Thymus (tissue), 11 donors: ENCODE data around the gene CATSPER3. TPM values are rescaled to one million over a fixed set of nuclear protein-coding genes. Genes with fewer than 3 reads are reported as not detected.

Source experiments
- DNase-seq, 9 donors: peaks; one replicate each; pipeline ENCODE4 v3.0.0-alpha.2; 2013; ENCODE audit warnings: low spot score in 9 of 9, low read depth in 6 of 9, missing footprints in 1 of 9
- H3K27ac ChIP-seq, 2 donors: one replicate each; pipeline ENCODE4 v1.5.1; 2013; ENCODE audit warnings: control low read depth in 1 of 2, low read depth in 1 of 2, low read length in 1 of 2, mild to moderate bottlenecking in 1 of 2, moderate library complexity in 1 of 2
- H3K27me3 ChIP-seq, 2 donors: one replicate each; pipeline ENCODE4 v1.5.1; 2013; ENCODE audit warnings: low read length in 1 of 2; ENCODE audit not compliant: control insufficient read depth in 2 of 2, insufficient read depth in 1 of 2
- H3K36me3 ChIP-seq, 2 donors: one replicate each; pipeline ENCODE4 v1.5.1; 2013; ENCODE audit warnings: low read length in 1 of 2, mild to moderate bottlenecking in 1 of 2, moderate library complexity in 1 of 2; ENCODE audit not compliant: control insufficient read depth in 2 of 2, insufficient read depth in 2 of 2
- H3K4me1 ChIP-seq, 2 donors: one replicate each; pipeline ENCODE4 v1.5.1; 2013; ENCODE audit warnings: low read length in 2 of 2; ENCODE audit not compliant: control insufficient read depth in 2 of 2, insufficient read depth in 2 of 2
- H3K4me3 ChIP-seq, 2 donors: one replicate each; pipeline ENCODE4 v1.5.1; 2013; ENCODE audit warnings: low read length in 2 of 2, control low read depth in 1 of 2, mild to moderate bottlenecking in 1 of 2
- H3K9me3 ChIP-seq, 2 donors: one replicate each; pipeline ENCODE4 v1.5.1; 2013; ENCODE audit warnings: low read length in 1 of 2, mild to moderate bottlenecking in 1 of 2; ENCODE audit not compliant: control insufficient read depth in 2 of 2, insufficient read depth in 1 of 2
- WGBS: extraction: QIAGEN DNeasy Blood & Tissue Kit; methylation state at CpG from one replicate; pipeline ENCODE4 v1.1.7; 2013; 5-methylcytosine and 5-hydroxymethylcytosine counted together
- polyA plus RNA-seq: library from polyadenylated mRNA; stranded (reverse); fragments of 200-250 nt; gene quantifications from one replicate; pipeline ENCODE4 v1.2.3, GENCODE V29; 2013
- total RNA-seq: library from RNA; stranded (reverse); fragments of 120-200 nt; gene quantifications from one replicate; pipeline ENCODE4 v1.2.4, GENCODE V29; 2013
- donor health status: healthy.

The CATSPER3 gene
- total and polyA plus RNA-seq, 2 donors, result 0.19 to 1.3 TPM

DNA sequence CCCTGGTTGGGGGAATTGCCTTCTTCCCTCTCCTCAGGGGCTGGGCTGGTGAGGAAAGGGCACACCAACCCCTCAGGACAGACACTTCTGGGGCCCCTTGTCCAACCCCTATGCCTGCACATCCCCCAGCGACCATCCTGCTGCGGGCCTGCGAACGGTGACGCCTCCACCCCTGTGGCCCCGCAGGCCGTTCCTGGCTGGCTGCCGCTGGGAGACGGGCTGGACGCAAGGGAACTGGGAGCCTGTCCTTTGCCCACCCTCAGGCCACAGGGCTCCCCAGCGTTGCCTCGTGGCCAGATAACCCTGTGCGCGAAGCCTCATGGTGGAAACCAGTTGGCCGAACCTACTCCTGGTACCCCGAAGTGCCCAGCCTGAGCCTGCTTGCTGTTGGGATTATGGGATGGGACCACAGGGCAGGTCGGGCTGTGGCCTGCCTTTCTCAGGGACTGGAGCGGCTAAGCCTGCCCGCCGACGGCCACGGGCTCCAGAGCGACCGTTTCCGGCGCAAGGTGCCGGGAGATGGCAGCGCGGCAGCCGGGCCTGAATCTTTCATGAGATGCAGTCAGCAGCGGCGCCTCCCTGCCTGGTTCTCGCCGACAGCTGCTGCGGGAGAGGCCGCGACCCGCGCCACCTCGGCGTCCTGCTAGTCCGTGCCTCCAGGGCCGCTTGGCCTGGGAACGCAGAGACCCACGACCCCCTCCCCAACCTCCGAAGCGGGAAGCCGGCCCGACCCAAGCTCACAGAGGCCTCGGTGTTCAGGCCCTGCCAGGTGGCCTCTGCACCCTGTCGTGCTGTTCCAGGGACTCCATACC is 72.8 kb downstream of the CATSPER3 start:
- Histone ChIP-seq H3K9me3 (peaks cover 0 to 2% of the 10 kb centered on the region in 2 donors), H3K36me3 (no peaks in the 10 kb centered on the region), H3K27ac (no peak overlapping the region), H3K4me1 (peaks cover 0 to 4% of the 10 kb centered on the region in 2 donors), H3K4me3 (no peak overlapping the region), H3K27me3 (peaks cover 80 to 100% of the 10 kb centered on the region in 2 donors)
- WGBS, result 4% methylated on average over 51 of the region's 51 CpGs
- no peak for DNase-seq

GRCh38 chr5:135041145-135041587 is 73.5 kb downstream of the CATSPER3 start:
- WGBS, result 26% methylated on average over 12 of the region's 12 CpGs
- no peak overlapping the region for H3K27ac ChIP-seq
- H3K27me3 ChIP-seq, result peaks cover 75 to 100% of the 10 kb centered on the region in 2 donors
- no peak for DNase-seq
- H3K4me1 ChIP-seq, result peaks cover 0 to 4% of the 10 kb centered on the region in 2 donors
- no peaks in the 10 kb centered on the region for H3K36me3 ChIP-seq
- H3K9me3 ChIP-seq, result peaks cover 0 to 2% of the 10 kb centered on the region in 2 donors
- no peak overlapping the region for H3K4me3 ChIP-seq

DNA sequence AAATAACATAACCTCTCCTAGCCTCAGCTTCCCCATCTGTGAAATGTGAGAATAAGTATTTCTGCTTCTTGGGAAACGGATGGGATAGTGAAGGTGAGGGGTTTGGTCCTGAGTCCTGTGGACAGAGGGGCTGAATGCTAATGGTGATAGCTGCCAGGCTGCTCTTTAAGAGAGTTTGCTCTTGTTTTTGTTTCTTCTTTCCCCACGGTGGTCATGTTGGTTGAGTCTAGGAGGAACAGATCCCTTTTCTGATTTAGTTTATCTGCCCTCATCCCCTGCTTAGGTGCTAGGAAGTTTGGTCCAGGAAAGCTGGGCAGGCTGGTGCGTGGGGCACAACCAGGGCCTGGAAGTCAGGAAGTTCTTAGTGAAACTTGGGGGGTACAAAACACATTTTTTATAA is 74.0 kb downstream of the CATSPER3 start:
- 70% methylated on average over 3 of the region's 3 CpGs for WGBS
- Histone ChIP-seq H3K9me3 (peaks cover 0 to 2% of the 10 kb centered on the region in 2 donors), H3K27ac (no peak overlapping the region), H3K4me3 (no peak overlapping the region), H3K27me3 (peaks cover 70 to 100% of the 10 kb centered on the region in 2 donors), H3K4me1 (peaks cover 0 to 4% of the 10 kb centered on the region in 2 donors), H3K36me3 (no peaks in the 10 kb centered on the region)
- DNase-seq, result no peak

DNA sequence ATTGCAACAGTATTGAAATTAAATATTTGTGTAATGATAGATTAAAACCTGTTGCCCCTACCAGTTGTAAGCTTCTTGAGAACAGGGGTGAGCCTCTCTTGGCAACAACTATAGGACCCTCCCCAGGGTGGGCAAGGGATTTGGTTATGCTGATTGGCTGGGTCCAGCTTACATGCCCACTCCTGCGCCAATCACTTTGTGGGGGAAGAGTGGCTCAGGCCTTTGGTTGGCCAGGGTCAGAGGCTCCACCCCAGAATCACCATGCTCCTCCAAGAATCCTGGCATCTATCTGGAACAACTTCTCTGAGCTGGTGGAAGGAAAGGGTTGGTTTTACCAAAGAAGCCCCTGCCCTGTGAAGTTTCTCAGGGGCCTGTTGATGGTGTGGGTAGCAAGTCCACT is 74.9 kb downstream of the CATSPER3 start:
- WGBS, result 98% methylated on average over 1 of the region's 1 CpG

DNA sequence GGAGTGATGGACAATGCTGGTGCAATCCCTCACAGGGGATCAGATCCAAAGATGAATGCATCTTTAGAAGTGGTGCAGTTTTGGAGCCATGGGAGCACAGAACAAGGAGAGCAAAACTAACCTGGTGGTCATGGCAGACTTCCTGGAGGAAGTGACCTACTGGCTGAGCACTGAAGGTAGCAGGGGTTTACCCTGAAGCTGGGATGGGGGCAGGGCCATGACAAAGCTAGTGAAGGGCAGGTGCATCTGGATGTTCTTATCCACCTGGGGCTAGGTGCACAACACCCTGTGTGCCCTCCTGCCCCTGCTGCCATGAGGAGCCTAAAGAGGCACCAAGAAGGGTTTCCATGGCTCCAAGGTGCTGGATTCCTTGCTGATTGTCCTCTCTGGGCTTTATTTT is 77.8 kb downstream of the CATSPER3 start:
- Histone ChIP-seq H3K27ac (no peak overlapping the region), H3K4me1 (no peaks in the 10 kb centered on the region), H3K27me3 (peaks cover 52 to 99% of the 10 kb centered on the region in 2 donors), H3K9me3 (no peaks in the 10 kb centered on the region), H3K36me3 (no peaks in the 10 kb centered on the region), H3K4me3 (no peak overlapping the region)
- no peak for DNase-seq

More for the DNA sequence above, 74.9 kb downstream of the CATSPER3 start:
- Histone ChIP-seq H3K27ac (no peak overlapping the region), H3K27me3 (peaks cover 61 to 99% of the 10 kb centered on the region in 2 donors), H3K4me1 (peaks cover 0 to 4% of the 10 kb centered on the region in 2 donors), H3K4me3 (no peak overlapping the region), H3K9me3 (peaks cover 0 to 2% of the 10 kb centered on the region in 2 donors), H3K36me3 (no peaks in the 10 kb centered on the region)
- DNase-seq, result no peak

DNA sequence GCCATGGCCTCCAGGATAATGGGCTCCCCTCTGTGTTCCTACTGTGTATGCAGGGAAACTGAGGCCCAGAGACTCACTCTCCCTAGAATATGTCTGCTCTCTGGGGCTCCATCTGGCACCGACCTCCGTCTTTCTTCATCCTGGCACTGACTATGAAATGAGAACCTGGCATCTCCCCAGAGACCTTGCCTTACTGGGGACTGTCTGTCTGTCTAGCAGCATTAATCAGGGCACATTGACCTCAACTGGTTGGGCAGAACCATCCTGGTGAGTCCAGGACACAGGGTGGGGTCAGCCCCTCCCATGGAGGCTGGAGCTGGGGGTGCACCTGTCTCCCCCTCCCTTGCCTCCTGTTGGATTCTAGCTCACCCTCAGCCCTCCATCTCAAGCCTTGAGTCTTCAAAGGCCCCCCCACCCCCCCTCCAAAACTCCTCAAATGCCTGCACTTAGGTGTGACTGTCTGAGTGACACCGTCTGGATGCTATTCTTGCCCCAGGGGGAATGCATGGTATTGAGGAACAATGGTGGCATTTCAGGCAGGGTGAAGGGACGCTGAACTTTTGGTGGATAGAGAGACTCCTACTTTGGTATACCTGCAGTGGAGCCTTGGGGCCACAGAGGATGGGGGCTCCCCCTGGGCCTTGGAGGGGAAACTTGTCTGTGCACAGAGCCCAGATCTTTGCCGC is 79.1 kb downstream of the CATSPER3 start:
- H3K4me3 ChIP-seq, result no peak overlapping the region
- H3K9me3 ChIP-seq, result peaks cover 0 to 3% of the 10 kb centered on the region in 2 donors
- DNase-seq, result no peak
- WGBS, result 79% methylated on average over 5 of the region's 5 CpGs
- no peaks in the 10 kb centered on the region for H3K4me1 ChIP-seq
- H3K36me3 ChIP-seq, result no peaks in the 10 kb centered on the region
- no peak overlapping the region for H3K27ac ChIP-seq
- H3K27me3 ChIP-seq, result peaks cover 51 to 99% of the 10 kb centered on the region in 2 donors

- H3K9me3 ChIP-seq, result peaks cover 0 to 3% of the 10 kb centered on the region in 2 donors
- DNase-seq, result no peak
- H3K27ac ChIP-seq, result no peak overlapping the region
- no peak overlapping the region for H3K4me3 ChIP-seq
- H3K36me3 ChIP-seq, result no peaks in the 10 kb centered on the region
- H3K27me3 ChIP-seq, result peaks cover 50 to 99% of the 10 kb centered on the region in 2 donors
- H3K4me1 ChIP-seq, result no peaks in the 10 kb centered on the region
- WGBS, result 58% methylated on average over 2 of the region's 2 CpGs
Measured at GRCh38 chr5:135047347-135047695, 79.6 kb downstream of the CATSPER3 start.

- no peak for DNase-seq
- WGBS, result 98% methylated on average over 2 of the region's 2 CpGs
- H3K27me3 ChIP-seq, result peaks cover 41 to 99% of the 10 kb centered on the region in 2 donors
- no peak overlapping the region for H3K4me3 ChIP-seq
- H3K36me3 ChIP-seq, result no peaks in the 10 kb centered on the region
- peaks cover 0 to 3% of the 10 kb centered on the region in 2 donors for H3K9me3 ChIP-seq
- H3K27ac ChIP-seq, result no peak overlapping the region
- no peaks in the 10 kb centered on the region for H3K4me1 ChIP-seq
Measured at GRCh38 chr5:135048286-135048685, 80.6 kb downstream of the CATSPER3 start.

- WGBS, result 41% methylated on average over 1 of the region's 1 CpG
- Histone ChIP-seq H3K9me3 (peaks cover 0 to 3% of the 10 kb centered on the region in 2 donors), H3K36me3 (no peaks in the 10 kb centered on the region), H3K4me1 (no peaks in the 10 kb centered on the region), H3K27me3 (peaks cover 36 to 99% of the 10 kb centered on the region in 2 donors), H3K4me3 (no peak overlapping the region), H3K27ac (no peak overlapping the region)
- no peak for DNase-seq
Measured at GRCh38 chr5:135048930-135049329, 81.2 kb downstream of the CATSPER3 start.
